ENCODE data around the gene MSH6.

DNA sequence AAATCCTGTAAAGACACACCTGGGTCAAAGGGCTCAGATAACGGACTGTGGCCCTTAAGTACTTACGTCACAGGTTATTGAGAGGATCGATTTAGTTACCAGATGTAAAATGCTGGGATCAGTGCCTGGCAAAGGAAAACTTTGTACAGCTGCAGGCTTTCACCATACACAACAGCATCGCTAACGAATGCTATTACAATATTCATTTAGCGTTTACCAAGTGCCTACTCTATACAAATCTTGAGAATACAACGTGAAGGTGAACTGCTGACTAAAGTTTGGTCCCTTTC is 619 bp upstream of the MSH6 start:
- no peak for TF ChIP-seq ZNF501 (CRISPR knock-in tag; IDR thresholded peaks at IDR 0.05)
- no peak for TF ChIP-seq NBN (conservative IDR thresholded peaks at IDR 0.05)
